ENCODE data around the gene LSP1.

DNA sequence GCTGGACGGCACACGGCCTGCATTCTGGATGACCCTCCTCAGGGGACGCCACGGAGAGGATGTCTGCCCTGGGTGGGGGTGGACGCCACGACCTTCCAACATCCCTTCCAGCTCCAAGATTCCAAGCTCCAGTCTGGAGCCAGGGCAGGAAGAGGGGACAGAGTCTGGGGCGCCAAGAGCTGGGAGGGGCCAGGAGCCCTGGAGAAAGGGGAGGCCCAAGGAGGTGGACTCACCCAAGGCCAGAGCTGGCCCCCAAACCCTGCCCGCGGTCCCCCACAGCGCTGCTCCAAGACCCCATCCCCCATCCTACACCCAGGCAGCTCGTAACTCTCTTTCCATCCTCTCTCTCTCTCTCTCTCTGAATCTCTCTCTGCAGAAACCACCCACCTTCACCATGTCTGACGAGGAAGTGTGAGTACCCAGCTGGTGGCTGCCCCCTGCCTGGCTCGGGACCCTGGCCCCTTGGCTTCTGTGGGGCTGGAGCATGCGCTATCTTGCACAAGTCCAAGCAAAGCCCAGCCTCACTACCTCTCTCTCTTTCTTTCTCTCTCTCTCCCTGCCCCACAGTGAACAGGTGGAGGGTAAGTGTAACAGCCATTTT lies 69.7 kb downstream of the LSP1 start:
- TF ChIP-seq CTCF (conservative IDR thresholded peaks at IDR 0.05 in 1 of 2, IDR thresholded peaks at IDR 0.05 in 1 of 2; ENCODE audit: low read depth in 1 of 2, low read length in 2 of 2) (no peak), EZH2 (IDR thresholded peaks at IDR 0.05; ENCODE audit: low read length, missing control alignments) (no peak)

Data from fibroblast of lung (primary cell).